AG04450 (cell line): ENCODE measurements around the gene PSMB11. TPM values are rescaled to one million over a fixed set of nuclear protein-coding genes. Genes with fewer than 3 reads are reported as not detected.
A peak's percentile ranks its signal among the peaks of the same experiment; 100 is the strongest.

ENCODE experiments used
- CTCF ChIA-PET: fragments of 300-600, 350-600 bp; formaldehyde crosslinking; extraction: SDS; loops from one replicate; lab custom pipeline; 2022; ENCODE audit warnings: antibody characterized with exemption, inconsistent platforms; lab: Charles Lee
- POLR2A ChIA-PET: fragments of 350-600 bp; formaldehyde crosslinking; extraction: SDS; loops from one replicate; lab custom pipeline; 2021; ENCODE audit warnings: antibody characterized with exemption, inconsistent platforms; lab: Yijun Ruan, JAX
- DNase-seq: peaks from one replicate; pipeline ENCODE4 v3.0.0-alpha.2; 2011; ENCODE audit warnings: low read depth, low spot score
- H3K27ac ChIP-seq: one replicate; pipeline ENCODE4 v1.5.1; 2012; ENCODE audit warnings: low read depth, low read length, control low read depth
- H3K27me3 ChIP-seq: one replicate; pipeline ENCODE4 v1.6.0; 2012; ENCODE audit warnings: low read length; ENCODE audit not compliant: control insufficient read depth, insufficient read depth
- H3K4me3 ChIP-seq: 2 replicates; pipeline ENCODE4 v1.5.1; 2011; ENCODE audit warnings: mild to moderate bottlenecking, low read depth, low read length, control low read depth
- H3K9me3 ChIP-seq: 2 replicates; pipeline ENCODE4 v1.5.1; 2012; ENCODE audit warnings: low read length; ENCODE audit not compliant: control insufficient read depth, insufficient read depth
- polyA minus RNA-seq: library from RNA; depleted of rRNA, polyadenylated mRNA; stranded (reverse); fragments of >200 nt; gene quantifications from 2 replicates; pipeline ENCODE4 v1.2.3, GENCODE V29; 2011; rRNA and poly(A)+ RNA removed
- polyA plus RNA-seq: library from polyadenylated mRNA; depleted of rRNA; stranded (reverse); fragments of >200 nt; gene quantifications from 2 replicates; pipeline ENCODE4 v1.2.3, GENCODE V29; 2011; rRNA removed
- TF ChIP-seq, protein P1 (sequence below): IDR thresholded peaks from 2 replicates; pipeline ENCODE4 v1.5.1; 2011; ENCODE audit warnings: low read depth, low read length, control low read depth, inconsistent platforms

The PSMB11 gene
- not detected in 2 replicates for polyA plus RNA-seq
- polyA minus RNA-seq: not detected in 2 replicates

GRCh38 chr14:23042162-23042965, at the start of gene PSMB11:
TSS of gene PSMB11 (plus strand) at chr14:23042212. CDS start at chr14:23042226, 14 bp downstream.
- TF ChIP-seq, protein P1, sequence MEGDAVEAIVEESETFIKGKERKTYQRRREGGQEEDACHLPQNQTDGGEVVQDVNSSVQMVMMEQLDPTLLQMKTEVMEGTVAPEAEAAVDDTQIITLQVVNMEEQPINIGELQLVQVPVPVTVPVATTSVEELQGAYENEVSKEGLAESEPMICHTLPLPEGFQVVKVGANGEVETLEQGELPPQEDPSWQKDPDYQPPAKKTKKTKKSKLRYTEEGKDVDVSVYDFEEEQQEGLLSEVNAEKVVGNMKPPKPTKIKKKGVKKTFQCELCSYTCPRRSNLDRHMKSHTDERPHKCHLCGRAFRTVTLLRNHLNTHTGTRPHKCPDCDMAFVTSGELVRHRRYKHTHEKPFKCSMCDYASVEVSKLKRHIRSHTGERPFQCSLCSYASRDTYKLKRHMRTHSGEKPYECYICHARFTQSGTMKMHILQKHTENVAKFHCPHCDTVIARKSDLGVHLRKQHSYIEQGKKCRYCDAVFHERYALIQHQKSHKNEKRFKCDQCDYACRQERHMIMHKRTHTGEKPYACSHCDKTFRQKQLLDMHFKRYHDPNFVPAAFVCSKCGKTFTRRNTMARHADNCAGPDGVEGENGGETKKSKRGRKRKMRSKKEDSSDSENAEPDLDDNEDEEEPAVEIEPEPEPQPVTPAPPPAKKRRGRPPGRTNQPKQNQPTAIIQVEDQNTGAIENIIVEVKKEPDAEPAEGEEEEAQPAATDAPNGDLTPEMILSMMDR: no peak
- ChIA-PET CTCF (interaction anchor here (0.8 to 2.3 kb wide), 3 partner anchors 26 to 56 kb away, joined by 3 to 8 read pairs (median 6); no protein-coding TSS in a partner anchor), POLR2A (interaction anchor here (1.2 kb wide), 1 partner anchor 16 kb away, joined by 3 read pairs; no protein-coding TSS in a partner anchor)
- Histone ChIP-seq H3K4me3 (no peak within 1 kb of the TSS), H3K9me3 (no peaks in the 10 kb centered on the region; the same call in 1 of the 2 replicates), H3K27me3 (no peaks in the 10 kb centered on the region), H3K27ac (no peak within 1 kb of the TSS)
- DNase-seq: no peak

DNA sequence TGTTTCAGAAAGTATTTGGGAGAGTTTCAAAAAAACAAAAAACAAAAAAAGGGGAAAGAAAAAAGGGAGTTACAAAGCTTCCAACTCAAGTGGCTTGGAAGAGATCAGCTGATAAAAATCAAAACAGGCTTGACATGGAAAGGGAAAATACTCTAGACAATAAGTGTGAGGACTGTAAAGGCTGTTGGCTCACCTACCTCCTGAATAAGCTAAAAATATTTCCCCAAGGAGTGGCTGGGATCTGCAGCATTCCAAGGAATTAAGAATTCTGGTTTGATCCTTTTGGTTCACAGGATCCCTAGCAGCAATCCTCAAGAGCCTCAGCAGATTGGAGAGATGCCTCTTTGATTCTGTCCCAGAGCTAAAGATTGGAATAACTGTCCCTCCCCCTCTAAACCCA, 48.5 kb upstream of the PSMB11 start:
- no peak for DNase-seq
- Histone ChIP-seq H3K27ac (no peak overlapping the region), H3K4me3 (no peak overlapping the region), H3K27me3 (no peaks in the 10 kb centered on the region), H3K9me3 (no peaks in the 10 kb centered on the region)
- TF ChIP-seq, protein P1: no peak
- POLR2A ChIA-PET: no interaction called here
- CTCF ChIA-PET: interaction anchor here (1.2 to 4.8 kb wide), 11 partner anchors 10 to 437 kb away, joined by 3 to 69 read pairs (median 9); partner anchors contain the start of gene CDH24

GRCh38 chr14:22994762-22995275, 47.2 kb upstream of the PSMB11 start:
- TF ChIP-seq, protein P1: peak; percentile 78
- DNase-seq: no peak
- ChIA-PET CTCF (interaction anchor here (0.7 to 5.2 kb wide), 35 partner anchors 8 to 438 kb away, joined by 3 to 128 read pairs (median 6); partner anchors contain the start of genes ACIN1, AJUBA, CDH24 and HAUS4), POLR2A (interaction anchor here (1.1 to 1.9 kb wide), 4 partner anchors 10 to 63 kb away, joined by 3 to 11 read pairs (median 8); partner anchors contain the start of genes AJUBA and CDH24)
- no peaks in the 10 kb centered on the region for H3K27me3 ChIP-seq
- H3K9me3 ChIP-seq: no peaks in the 10 kb centered on the region
- no peak overlapping the region for H3K27ac ChIP-seq
- no peak overlapping the region for H3K4me3 ChIP-seq

DNA sequence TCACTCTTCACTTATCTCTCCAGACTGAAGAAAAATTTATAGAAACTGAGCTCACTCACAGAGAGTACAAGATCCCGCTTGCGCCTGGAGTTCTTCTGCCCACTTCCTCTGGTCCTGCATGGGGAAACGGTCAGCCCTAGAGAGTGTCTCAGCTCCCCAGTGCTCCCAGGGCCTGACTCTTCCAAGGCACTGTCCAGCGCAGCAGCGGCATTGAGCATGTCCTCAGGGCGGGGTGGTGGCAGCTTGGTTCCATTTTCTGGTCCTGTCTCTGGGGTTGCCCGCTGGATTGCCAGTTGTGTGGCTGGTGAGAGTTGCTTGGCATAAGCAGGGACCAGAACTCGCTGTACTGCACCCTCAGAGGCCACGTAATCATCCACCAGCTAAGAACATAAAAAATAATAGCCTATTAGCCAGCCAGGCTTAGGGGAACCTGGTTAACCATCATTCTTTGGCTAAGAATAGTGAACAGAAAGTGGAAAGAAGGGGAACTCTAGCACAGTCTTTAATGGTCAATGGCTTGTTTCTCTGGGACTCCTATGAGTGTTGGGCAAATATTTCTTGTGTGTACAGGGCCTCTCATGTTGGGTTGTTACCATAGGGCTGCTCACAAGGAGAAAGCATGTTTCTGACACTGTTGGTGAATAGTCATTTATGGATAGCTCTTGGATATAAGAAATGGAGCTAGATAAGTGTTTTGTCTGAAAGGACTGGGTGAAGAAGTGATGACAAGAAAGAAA, 46.0 kb upstream of the PSMB11 start:
- TF ChIP-seq, protein P1: no peak
- no peak overlapping the region for H3K27ac ChIP-seq
- no peaks in the 10 kb centered on the region for H3K27me3 ChIP-seq
- ChIA-PET CTCF (interaction anchor here (0.7 to 5.2 kb wide), 20 partner anchors 9 to 439 kb away, joined by 3 to 128 read pairs (median 14); partner anchors contain the start of genes ACIN1, AJUBA, CDH24 and PSMB5), POLR2A (interaction anchor here (1.1 to 1.9 kb wide), 3 partner anchors 11 to 62 kb away, joined by 3 to 11 read pairs (median 4); partner anchors contain the start of gene CDH24)
- no peak overlapping the region for H3K4me3 ChIP-seq
- no peak for DNase-seq
- H3K9me3 ChIP-seq: no peaks in the 10 kb centered on the region
